ENCODE measurements around the gene KIF25.
"Not testable (repeated sequence)": the region's sequence is repeated elsewhere in the genome, so short reads cannot be mapped to it uniquely, and the experiment has no call there.

The KIF25 gene

DNA sequence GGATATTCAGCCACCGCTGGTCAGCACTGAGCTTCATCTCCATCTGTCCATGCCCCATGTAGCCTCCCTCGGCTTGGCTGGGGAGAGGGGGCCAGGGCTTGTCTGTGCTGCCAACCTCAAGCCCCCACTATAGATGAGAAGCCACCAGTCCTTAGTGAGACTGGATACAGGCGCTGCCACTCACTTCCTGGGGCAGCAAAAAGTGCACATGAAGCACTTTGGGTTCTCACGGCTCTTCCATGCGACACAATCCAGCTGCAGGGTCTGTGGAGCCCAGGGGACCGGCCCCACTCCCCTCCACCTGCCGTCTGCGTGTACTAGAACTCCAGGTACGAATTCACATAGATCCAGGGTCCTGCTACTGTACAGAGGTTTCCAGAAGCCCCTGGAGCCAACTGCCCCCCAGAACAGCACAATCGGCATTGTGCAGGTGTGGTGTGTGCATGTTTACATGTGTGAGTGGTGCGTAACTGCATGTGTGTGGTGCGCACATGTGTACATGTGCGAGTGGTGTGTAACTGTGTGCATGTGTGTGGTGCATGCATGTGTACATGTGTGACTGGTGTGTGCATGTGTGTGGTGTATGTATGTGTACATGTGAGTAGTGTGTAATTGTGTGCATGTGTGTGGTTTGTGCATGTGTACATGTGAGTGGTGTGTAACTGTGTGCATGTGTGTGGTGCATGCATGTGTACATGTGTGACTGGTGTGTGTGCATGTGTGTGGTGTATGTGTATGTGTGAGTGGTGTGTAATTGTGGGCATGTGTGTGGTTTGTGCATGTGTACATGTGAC is 76.7 kb downstream of the KIF25 start:
- no peak for DNase-seq

DNA sequence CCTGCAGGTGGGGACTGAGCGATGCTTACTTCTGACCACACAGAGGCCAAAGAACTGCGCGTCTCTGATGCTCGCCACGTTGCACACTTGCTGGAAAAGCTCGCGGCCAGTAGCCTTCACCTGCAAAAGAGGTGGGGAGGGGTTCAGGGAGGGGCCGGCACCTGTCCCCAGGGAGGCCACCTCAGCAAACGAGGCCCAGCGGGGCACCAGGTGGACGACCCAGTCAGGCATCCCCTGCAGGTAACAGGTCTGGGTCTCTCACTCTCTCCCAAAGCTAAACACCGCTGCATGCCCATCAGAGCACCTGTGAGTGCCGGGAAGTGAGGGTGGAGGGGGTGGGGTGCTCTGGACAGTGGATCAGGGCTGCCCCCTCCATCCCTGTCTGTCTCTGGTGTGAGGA is 77.7 kb downstream of the KIF25 start:
- no peak for DNase-seq

DNA sequence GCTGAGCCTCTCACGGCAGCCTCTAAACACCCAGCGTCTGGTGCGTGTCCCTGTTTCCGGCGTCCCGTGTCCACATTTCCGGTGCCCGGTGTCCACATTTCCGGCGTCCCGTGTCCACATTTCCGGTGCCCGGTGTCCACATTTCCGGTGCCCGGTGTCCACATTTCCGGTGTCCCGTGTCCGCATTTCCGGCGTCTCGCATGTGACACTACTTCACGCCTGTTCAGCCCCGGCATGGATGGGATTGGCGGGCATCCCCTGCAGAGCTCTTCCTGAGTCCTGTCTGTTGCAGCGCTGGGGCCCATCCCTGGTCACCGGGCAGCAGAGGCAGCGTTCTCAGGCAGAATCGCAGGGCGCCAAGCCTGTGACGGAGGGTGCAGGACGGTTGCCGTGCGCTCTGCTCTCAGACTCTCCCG is 78.3 kb downstream of the KIF25 start:
- no peak for DNase-seq

DNA sequence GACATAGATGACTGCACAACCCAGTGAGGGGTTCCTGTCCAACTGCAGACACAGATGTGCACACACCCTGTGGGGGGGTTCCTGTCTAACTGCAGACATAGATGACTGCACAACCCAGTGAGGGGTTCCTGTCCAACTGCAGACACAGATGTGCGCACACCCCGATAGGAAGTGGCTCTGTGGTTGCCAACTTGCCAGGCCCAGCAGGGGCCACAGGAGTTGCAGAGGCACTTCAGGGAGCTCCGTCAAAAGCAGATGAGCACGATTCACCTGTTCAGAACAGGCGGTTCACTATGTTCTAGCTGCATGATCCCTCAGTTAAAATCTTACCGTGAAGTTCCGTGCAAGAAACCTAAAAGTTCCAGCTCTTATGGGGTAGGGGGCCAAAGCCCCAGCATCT is 79.9 kb downstream of the KIF25 start:
- not testable (repeated sequence) for DNase-seq

DNA sequence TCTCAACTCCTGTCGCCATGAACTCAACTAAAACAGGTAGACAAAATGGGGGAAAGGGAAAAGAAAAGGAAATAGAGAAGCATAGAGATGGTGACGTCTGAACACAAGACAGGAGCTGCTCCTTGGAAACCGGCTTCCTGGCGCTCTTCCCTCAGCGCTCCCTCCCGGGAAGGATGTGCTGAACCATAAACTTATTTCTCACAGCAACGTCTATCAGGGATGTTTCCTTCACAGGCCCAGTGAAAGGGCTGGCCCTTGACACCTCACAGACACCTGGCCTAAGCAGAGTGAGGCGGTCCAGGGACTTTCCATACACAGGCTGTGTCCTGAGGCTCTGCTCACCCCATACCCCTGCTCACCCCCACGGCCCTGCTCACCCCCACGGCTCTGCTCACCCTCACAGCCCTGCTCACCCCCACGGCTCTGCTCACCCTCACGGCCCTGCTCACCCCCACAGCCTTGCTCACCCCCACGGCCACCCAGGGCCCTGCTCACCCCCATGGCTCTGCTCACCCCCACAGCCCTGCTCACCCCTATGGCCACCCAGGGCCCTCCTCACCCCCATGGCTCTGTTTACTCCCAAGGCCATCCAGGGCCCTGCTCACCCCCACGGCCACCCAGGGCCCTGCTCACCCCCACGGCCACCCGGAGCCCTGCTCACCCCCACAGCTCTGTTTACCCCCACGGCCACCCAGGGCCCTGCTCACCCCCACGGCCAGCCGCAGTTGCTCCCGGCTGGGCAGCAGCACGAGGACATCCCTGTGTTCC is 80.9 kb downstream of the KIF25 start:
- no peak for DNase-seq

DNA sequence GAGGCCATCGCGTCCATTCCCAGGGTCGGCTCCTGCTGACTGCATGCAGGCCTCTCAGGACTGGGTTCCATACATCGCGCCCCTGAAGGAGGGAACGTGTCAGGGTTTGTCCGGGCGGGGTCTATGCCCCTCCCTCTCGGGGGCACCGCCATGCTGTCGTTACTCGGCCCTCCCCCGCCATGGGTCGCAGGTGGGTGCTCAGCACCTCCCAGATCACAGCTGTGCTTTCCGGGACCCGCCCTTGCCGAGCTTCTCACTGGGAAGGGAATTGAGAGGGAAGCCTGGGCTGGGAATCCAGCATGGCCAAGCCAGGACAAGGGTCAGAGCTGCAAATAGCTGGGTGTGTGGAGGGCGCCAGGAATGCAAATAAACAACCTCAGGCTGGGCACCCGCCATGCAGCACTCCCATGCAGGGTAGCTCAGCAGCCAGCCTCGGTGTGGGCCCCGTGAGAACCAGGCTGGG is 81.5 kb downstream of the KIF25 start, which contains the start of gene FRMD1:
FRMD1 (minus strand) TSS at position 270 of the 463 bp plus-strand sequence; CDS start at position 152, 118 bp downstream.
- no peak for DNase-seq

DNA sequence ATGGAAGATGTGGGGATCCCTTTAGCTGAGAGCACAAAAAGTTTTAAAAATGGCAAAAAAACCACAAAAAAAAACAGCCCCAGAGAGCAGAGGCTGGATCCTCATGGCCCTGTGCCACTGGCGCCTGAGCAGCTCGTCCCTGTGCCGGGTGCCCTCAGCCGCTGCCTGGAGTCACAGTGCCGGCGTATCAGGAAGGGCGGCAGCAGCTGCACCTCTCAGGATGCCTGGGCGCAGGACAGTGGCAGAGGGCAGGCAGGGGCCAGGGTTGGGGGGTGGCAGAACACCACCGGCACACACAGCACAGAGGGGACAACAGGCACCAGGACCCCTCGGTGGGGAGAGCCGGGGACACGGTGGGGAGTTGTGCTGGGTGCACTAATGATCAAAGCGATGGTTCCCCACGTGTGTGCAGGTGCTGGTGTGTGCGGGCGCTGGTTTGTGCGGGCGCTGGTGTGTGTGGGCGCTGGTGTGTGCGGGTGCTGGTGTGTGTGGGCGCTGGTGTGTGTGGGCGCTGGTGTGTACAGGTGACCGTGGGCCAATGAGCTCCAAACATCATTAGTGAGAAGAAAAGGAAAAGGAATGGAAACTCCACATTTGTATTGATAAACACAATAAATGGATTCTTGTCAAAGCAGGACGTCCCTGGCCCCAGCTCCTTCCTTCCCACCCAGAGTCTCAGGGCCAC is 83.1 kb downstream of the KIF25 start:
- DNase-seq = no peak

DNA sequence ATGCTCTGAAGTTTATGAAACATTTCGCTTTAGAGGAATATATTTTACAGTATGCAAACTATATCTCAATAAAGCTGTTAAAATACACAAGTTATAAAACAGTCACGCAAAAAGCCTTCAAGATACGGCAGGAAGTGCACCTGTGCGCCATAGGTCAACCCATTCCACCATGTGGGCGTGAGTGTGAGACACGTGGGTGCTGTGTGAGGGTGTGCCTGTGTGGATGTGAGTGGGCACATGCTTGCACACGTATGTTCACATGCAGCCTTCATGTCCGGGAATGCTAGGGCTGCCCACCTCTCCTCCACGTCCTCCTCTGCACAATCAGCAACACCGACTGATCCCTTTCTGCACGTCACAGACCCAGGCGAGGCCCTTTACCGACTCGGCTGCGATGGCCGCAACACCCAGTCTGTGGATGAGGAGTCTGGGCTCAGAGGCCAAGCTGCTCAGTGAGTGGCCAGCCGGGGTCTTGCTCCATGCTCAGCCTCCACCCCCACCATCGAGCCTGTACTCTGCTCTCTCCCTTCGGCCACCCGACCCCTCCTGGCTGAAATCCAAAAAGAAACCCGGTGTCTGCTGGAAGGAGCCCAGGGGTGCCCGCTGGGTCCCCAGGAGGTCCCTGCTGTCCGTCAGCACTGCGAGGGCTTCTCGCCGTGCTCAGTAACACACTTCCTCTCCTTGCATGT is 84.5 kb downstream of the KIF25 start:
- DNase-seq = no peak

DNA sequence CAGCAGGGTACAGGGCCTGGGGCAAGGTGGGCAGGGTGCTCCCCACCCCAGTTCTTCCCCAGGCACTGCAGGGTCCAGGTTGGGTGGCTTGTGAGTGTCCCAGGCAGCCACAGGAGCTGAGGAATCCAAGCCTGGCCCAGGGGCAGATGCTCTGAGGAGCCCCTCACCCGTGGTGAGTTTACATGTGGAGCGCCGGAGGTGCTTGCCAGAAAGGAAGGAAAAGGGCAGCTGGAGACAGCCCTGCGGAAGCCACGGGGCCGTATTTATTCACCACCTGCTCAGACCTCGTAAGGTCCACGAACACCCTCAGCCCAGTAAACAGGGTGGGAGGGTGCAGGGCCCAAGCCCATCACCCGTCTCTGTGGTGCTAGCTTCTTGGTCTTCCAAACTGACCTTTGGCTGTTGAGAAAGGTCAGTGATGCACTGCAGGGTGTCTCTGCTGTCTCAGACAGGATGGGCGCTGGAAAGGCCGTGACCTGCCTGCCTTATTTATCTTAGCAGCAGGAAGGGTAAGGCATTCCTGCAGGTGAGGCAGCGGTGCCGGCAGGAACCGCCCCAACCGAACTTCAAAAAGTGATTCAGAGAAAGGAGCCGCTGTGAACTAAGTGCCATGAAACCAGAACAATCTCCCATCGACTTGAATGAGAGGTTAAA is 85.5 kb downstream of the KIF25 start:
- DNase-seq = no peak

DNA sequence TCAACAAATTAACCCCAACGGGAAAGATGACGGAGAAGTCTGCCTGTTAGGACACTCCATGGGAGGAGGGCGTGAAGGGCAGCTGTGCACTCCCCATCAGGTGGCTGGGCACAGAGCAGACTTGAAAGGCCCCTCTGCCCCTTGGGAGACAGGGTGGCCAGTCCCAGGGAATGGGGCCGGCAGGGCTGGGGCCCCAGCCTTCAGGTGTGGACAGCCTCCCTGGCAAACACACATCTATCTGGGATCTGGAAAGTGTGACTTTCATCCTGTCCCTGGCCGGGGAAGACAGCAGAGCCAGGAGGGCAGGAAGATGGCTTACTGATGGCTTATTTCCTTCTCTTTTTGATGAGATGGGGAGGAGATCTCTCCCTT is 86.0 kb downstream of the KIF25 start:
- no peak for DNase-seq

DNA sequence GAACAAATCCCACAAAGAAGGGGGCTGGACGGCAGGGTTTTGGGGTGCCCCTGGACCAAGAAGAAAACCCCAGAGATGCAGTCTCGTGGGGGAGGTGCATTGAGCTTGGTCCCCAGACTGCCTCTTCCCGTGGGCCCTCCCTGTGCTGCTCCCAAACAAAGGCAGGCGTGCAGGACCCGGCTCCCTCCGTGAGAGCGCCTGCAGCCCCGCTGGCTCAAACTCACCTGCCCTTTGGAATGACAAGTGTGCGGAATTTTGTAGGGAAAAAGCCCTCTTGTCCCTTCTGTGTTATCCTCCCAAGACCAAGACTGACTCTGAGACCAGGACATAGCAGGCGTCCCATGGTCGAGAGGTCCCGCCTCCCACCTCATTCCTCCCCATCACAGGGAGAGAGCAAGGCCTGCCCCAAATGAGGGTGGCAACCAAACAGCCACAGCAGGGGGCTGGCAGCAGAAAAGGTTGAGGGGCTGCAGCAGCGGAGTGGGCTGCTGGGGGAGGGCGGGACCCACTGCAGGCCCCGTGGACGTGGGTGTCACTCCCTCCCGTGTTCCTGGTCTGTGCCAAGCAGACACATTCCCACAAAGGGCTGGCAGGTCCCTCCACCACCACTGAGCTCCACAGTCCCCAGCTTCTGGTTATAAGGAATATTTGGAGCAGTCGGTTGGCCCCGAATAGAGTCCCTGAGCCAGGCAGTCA is 87.1 kb downstream of the KIF25 start:
- DNase-seq = no peak

DNA sequence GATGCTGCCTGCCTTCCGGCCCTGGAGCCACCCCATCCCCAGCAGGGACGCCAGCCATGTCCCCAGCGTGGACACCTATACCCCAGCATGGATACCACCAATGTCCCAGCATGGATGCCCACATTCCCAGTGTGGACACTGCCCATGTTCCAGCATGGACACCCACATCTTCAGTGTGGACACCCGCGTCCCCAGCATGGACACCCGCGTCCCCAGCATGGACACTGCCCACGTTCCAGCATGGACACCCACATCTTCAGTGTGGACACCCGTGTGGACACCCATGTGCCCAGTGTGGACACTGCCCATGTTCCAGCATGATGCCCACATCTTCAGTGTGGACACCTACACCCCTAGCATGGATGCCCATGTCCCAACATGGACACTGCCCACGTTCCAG is 88.6 kb downstream of the KIF25 start:
- DNase-seq = no peak

DNA sequence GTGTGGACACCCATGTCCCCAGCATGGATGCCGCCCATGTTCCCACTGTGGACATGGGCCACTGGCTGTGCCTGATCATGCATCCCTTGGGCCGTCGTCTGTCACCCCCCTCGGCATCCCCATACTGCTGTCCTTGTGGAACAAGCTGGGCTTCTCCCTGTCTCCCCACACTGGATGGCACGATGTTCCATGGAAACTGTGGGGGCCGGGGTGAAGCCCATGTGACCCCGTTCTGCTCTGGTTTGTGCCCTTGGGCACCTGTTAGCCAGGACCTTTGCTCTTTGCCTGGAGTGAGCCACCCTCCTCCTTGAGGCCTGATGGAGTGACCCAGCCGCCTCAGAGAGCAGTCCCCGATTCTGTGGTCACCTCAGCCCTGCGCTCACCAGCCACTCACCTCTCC is 89.1 kb downstream of the KIF25 start:
- DNase-seq = no peak

DNA sequence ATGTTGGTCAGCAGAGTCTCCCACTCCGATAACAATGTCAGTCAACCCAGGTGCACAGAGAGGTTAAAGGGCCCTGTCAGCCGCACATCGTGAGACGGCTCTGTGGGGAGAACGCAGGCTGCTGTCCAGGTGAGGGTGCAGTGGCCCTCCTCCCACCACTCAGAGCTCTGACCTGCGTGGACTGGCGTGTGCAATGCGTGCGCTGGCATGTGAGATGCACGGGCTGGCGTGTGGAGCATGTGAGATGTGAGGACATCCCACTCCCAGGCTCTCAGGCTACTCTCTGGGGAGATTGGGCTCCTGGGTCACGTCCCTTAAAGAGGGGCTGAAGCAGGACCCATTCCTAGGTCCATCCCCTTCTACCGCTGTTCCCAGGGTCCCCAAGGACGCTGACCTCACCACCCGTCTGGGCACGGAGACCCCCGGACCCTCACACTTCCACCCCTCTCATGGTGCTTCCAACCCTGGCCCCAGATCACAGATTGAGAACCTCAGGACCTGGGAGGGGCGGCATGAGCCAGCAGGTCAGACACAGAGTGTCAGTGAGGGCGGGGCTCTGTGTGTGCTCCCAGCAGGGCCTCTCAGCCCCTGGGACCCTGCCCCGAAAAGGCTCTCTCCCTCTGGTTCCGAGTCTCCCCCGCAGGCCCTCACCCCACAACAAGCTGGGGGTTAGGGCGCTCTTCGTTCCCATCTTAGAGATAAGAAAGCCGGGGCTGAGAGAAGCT is 90.1 kb downstream of the KIF25 start:
- DNase-seq = no peak

DNA sequence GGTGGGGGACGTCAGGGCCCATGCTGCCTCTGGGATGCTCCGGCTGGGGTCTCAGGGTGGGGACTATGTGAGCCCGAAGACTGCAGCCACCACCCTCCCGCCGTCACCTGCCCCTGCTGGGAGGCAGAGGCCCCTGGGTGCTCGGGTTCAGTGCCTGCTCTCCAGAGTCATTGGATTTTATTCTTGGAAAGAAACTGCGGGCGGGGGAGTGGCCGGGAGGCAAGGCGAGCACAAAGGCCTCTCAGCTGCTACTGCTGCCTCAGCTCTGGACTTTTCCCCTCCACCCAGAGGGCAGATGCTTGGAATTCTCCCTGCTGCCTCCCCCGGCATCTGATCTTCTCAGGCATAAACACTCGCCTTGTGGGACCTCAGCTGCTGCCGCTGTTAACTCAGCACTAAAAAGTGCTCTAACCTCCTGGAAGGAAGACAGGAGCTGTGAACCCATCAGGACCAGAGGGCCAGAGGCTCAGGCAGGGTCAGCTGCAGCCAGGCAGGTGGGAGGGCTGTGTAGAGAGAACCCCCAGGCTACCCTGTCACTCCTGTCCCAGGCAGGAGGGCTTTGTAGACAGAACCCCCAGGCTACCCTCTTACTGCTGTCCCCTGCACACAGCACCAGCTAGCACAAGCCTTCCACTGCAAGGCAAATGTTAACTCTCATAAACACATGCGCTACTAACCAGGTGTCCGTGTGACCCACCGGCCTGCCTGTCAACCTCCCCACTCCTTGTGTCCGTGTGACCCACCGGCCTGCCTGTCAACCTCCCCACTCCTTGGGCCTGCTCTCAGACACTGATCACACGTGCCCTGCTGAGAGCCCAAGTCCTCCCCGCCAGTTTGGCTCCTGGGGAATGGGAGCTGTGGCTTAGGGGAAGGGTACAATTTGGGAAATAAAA is 90.9 kb downstream of the KIF25 start:
- DNase-seq = no peak

DNA sequence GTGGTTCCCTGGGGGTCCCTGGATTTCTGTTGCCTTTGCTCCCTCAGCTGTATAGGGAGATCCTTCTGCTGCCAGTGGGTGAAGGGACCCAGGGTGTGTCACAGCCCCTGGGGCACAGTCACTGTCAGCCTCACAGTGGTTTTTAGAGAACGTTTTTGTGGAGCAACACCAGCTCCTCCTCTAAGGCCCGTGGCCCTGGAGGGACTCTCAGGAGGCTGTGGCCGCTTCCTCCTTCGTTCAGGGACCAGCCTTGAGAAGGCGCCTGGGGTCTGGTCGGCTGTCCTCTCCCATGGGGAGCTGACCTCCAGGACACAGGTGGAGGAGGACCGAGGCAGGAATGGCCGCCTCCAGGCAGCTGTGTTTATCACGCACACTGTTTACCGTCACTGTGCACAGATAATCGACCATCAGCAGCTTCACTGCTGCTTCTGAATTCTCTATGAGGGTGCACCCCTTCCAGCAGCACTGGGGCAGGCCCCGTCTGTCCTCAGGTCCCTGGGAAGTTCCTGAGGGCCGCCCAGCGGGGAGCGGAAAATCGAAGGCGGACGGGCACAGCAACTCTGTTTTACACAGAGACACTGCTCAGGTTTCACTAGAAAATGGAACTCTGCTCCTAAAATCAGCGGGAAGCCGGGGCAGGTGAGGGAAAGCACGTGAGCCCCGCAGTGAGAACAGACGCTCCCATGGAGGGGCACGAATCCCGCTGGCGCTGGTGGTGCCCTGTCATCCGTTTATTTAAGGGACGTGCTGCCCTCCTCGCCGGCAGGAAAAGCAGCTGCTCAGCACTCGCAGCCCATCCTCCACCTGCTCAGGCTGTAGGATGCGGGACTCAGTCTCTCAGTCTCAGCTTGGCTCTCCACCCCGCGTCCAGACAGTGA is 92.0 kb downstream of the KIF25 start:
- DNase-seq = no peak

DNA sequence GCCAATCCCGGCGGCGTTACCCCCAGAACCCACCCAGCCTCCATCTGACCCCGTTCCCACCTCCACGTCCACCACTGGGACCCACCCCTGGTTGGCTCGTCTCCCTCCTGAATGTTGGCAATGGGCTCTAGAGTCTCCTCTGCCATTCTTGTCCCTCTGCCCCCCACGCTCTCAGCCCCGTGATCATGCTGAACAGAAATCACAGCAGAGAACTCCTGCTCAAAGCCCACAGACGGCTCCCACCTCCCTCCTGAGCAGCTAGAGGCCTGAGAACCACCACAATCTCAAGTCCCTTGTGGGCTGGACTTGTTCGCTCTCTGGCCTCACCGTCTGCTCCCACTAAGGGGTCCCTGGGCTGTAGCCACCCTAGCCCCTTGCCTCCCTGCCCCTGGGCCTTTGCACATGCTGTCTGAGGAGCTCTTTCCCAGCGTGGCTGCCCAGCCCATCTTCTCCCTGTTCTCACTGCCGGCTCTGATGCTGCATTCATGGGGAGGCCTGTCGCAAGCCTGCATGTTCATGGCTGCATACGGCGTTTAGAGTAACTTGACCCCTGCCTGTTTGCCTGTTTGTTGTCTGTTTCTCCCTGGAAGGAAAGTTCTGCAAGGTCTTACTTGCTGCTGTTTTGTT is 92.7 kb downstream of the KIF25 start:
- no peak for DNase-seq

DNA sequence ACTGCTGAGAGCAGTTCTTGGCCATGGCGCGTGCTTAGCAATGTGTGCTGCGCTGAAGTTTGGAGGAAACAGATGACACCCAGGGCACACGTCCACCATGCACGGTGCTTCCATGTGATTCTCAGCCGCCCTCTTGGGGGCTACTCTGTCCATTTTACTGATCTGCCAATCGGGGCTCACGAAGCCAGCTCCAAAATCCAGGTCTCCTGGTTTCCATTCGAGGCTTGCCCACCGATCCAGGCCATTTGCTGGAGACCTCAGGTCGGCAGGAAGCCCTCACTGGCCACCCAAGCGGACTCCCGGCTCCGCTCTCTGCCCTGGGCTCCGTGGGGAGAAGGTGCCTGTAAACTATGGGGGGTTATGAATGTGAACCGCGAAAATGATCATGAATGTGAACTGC is 93.2 kb downstream of the KIF25 start:
- DNase-seq = no peak
